AG10803 (cell line): ENCODE measurements around the gene TMEM92.

ENCODE experiments used
- DNase-seq: peaks from one replicate; pipeline ENCODE4 v3.0.0; 2010; ENCODE audit warnings: low read depth
- H3K4me3 ChIP-seq: 2 replicates; pipeline ENCODE4 v1.5.1; 2011; ENCODE audit warnings: mild to moderate bottlenecking, low read length, control low read depth
- TF ChIP-seq, protein P1 (sequence below): conservative IDR thresholded peaks from 2 replicates; pipeline ENCODE4 v1.5.1; 2011; ENCODE audit warnings: mild to moderate bottlenecking, low read length, control low read depth, inconsistent platforms

Gene TMEM92

DNA sequence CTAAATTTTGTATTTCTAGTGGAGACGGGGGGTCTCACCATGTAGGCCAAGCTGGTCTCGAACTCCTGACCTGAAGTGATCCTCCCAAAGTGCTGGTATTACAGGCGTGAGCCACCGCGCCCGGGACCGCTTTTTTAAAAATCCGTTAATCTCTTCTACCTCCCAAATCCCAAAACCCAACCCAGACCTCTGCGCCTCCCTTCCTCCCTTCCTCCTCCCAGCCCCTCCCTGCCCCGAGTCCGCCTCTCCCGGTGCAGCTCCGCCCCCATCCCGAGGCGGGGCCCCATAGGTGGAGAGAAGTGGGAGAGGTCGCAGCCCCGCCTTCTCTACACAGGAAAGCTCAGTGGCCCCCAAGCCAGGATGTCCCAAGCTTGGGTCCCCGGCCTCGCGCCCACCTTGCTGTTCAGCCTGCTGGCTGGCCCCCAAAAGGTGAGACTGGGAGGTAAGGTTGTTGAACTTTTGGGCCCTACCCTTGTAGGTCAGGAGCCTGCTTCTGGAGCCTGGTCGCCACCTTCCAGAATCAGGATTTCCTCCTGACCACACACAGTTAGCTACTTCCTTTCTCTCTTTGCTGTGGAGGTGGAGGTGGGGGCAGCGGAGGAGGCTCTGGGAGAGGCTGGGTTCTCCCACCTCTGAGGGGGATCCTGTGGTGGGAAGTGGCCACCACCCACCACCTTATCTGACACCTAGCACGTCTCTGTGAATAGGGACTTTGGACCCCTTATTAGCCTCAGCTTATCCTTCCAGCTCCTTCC is at the start of gene TMEM92:
Gene TMEM92 (plus strand): TSS at position 325 of the 755 bp plus-strand sequence. CDS start 36 bp downstream, at position 361.
- no peak for DNase-seq
- peak within 1 kb of the TSS; percentile 48 for H3K4me3 ChIP-seq
- TF ChIP-seq, protein P1, sequence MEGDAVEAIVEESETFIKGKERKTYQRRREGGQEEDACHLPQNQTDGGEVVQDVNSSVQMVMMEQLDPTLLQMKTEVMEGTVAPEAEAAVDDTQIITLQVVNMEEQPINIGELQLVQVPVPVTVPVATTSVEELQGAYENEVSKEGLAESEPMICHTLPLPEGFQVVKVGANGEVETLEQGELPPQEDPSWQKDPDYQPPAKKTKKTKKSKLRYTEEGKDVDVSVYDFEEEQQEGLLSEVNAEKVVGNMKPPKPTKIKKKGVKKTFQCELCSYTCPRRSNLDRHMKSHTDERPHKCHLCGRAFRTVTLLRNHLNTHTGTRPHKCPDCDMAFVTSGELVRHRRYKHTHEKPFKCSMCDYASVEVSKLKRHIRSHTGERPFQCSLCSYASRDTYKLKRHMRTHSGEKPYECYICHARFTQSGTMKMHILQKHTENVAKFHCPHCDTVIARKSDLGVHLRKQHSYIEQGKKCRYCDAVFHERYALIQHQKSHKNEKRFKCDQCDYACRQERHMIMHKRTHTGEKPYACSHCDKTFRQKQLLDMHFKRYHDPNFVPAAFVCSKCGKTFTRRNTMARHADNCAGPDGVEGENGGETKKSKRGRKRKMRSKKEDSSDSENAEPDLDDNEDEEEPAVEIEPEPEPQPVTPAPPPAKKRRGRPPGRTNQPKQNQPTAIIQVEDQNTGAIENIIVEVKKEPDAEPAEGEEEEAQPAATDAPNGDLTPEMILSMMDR: no peak

GRCh38 chr17:50225701-50226240 is 48.5 kb upstream of the TMEM92 start:
- TF ChIP-seq, protein P1: no peak
- no peak for DNase-seq
- no peak overlapping the region for H3K4me3 ChIP-seq

DNA sequence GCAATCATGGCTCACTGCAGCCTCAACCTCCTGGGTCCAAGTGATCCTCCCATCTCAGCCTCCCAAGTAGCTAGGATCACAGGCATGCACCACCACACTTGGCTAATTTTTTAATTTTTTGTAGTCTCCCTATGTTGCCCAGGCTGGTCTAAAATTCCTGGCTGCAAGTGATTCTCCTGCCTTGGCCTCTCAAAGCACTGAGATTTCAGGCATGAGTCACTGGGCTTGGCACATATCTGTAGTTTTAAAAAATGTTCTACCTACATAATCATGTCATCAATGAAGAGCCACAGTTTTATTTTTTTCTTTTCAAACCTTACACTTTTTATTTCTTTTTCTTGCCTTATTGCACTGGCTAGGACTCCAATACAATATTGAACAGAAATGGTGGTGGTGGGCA is 39.7 kb upstream of the TMEM92 start:
- TF ChIP-seq, protein P1: no peak
- H3K4me3 ChIP-seq: no peak overlapping the region
- DNase-seq: no peak

GRCh38 chr17:50237901-50238300 is 36.4 kb upstream of the TMEM92 start:
- no peak for DNase-seq
- H3K4me3 ChIP-seq: no peak overlapping the region
- TF ChIP-seq, protein P1: no peak

DNA sequence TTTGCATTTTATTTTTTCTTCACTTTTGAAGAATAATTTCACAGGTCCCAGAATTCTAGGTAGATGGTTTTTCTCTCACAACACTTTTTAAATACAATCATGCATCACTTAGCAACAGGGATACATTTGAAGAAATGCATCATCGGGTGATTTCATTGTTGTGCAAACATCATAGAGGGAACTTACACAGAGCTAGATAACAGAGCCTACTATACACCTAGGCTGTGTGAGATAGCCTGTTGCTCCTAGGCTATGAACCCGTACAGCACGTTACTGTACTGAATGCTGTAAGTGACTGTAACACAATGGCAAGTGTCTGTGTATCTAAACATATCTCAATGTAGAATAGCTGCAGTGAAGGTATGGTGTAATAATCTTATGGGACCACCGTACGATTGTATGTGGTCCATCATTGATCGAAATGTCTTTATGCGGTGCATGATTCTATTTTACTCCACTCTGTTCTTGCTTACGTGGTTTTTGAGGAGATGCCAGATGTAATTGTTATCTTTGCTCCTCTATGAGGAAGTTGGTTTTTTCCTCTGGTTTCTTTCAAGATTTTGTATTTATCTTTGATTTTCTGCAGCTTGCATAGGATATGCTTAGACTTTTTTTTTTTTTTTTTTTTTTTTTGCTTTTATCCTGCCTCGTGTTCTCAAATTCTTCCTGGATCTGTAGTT is 35.5 kb upstream of the TMEM92 start:
- H3K4me3 ChIP-seq: no peak overlapping the region
- TF ChIP-seq, protein P1: no peak
- no peak for DNase-seq

DNA sequence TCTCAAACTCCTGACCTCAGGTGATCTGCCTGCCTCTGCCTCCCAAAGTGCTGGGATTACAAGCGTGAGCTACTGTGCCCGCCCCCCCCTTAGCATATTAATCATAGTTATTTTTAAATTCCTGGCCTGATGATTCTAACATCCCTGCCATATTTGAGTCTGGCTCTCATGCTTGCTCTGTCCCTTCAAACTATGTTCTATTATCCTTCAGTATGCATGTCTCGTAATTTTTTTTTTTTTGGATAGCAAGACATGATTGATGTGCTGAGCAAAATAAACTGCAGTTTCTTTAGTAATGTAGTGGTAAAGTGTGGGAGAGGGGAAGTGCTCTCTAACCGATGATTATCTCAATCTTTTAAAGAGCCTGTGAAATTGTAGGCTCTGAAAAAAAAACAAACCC is 34.3 kb upstream of the TMEM92 start:
- DNase-seq: peak; percentile 59
- H3K4me3 ChIP-seq: no peak overlapping the region
- TF ChIP-seq, protein P1: no peak

GRCh38 chr17:50240851-50241250 is 33.4 kb upstream of the TMEM92 start:
- peak; percentile 89 for DNase-seq
- no peak overlapping the region for H3K4me3 ChIP-seq
- TF ChIP-seq, protein P1: no peak
